ENCODE data around the gene VPS33B. TPM values are rescaled to one million over a fixed set of nuclear protein-coding genes. Genes with fewer than 3 reads are reported as not detected.
A peak's percentile ranks its signal among the peaks of the same experiment; 100 is the strongest.
"Not testable (repeated sequence)": the region's sequence is repeated elsewhere in the genome, so short reads cannot be mapped to it uniquely, and the experiment has no call there.

The VPS33B gene
- total RNA-seq = 13.8 and 22.4 TPM in 2 replicates

- peak; percentile 78 for DNase-seq (ENCODE audit: low read depth)
Observed at GRCh38 chr15:91022075-91022831, at the start of gene VPS33B. Gene VPS33B, minus strand, starts transcription at chr15:91022594. Its CDS starts 345 bp downstream, at chr15:91022249.

- DNase-seq (ENCODE audit: low read depth) = no peak
Observed at GRCh38 chr15:91072161-91072560, 49.8 kb upstream of the VPS33B start.

- no peak for DNase-seq (ENCODE audit: low read depth)
Observed at GRCh38 chr15:91070872-91071271, 48.5 kb upstream of the VPS33B start.

GRCh38 chr15:91068966-91069365, 46.6 kb upstream of the VPS33B start:
- DNase-seq (ENCODE audit: low read depth) = no peak

GRCh38 chr15:91068436-91068835, 46.0 kb upstream of the VPS33B start:
- DNase-seq (ENCODE audit: low read depth) = no peak

- peak; percentile 5 for DNase-seq (ENCODE audit: low read depth)
Observed at GRCh38 chr15:91067036-91067435, 44.6 kb upstream of the VPS33B start.

- no peak for DNase-seq (ENCODE audit: low read depth)
Observed at GRCh38 chr15:91065505-91065904, 43.1 kb upstream of the VPS33B start.

- no peak for DNase-seq (ENCODE audit: low read depth)
Observed at GRCh38 chr15:91061997-91062396, 39.6 kb upstream of the VPS33B start.

GRCh38 chr15:91061230-91061629, 38.8 kb upstream of the VPS33B start:
- DNase-seq (ENCODE audit: low read depth) = no peak

GRCh38 chr15:91055548-91056331, 33.3 kb upstream of the VPS33B start:
- DNase-seq (ENCODE audit: low read depth) = peak; percentile 52

- DNase-seq (ENCODE audit: low read depth) = no peak
Observed at GRCh38 chr15:91054816-91055215, 32.4 kb upstream of the VPS33B start.

GRCh38 chr15:91051248-91051647, 28.9 kb upstream of the VPS33B start:
- no peak for DNase-seq (ENCODE audit: low read depth)

- DNase-seq (ENCODE audit: low read depth) = no peak
Observed at GRCh38 chr15:91050128-91050455, 27.7 kb upstream of the VPS33B start.

GRCh38 chr15:91049378-91050127, 27.2 kb upstream of the VPS33B start:
- peak; percentile 63 for DNase-seq (ENCODE audit: low read depth)

- DNase-seq (ENCODE audit: low read depth) = no peak
Observed at GRCh38 chr15:91047545-91048199, 25.3 kb upstream of the VPS33B start.

- DNase-seq (ENCODE audit: low read depth) = not testable (repeated sequence)
Observed at GRCh38 chr15:91046056-91046455, 23.7 kb upstream of the VPS33B start.

GRCh38 chr15:91045065-91045464, 22.7 kb upstream of the VPS33B start:
- DNase-seq (ENCODE audit: low read depth) = no peak

GRCh38 chr15:91043202-91043874, 20.9 kb upstream of the VPS33B start:
- DNase-seq (ENCODE audit: low read depth) = no peak

- no peak for DNase-seq (ENCODE audit: low read depth)
Observed at GRCh38 chr15:91040856-91041255, 18.5 kb upstream of the VPS33B start.

- DNase-seq (ENCODE audit: low read depth) = no peak
Observed at GRCh38 chr15:91039996-91040395, 17.6 kb upstream of the VPS33B start.

All from renal cortical epithelial cell (primary cell).